Activated CD4-positive, alpha-beta T cell treated with anti-CD3 and anti-CD28 coated beads for 24 hours (primary cell): Measurements from ENCODE around the gene CATSPERZ.

Source experiments
- DNase-seq, 2 donors: peaks; one replicate each; pipeline ENCODE4 v3.0.0-alpha.2; 2020; ENCODE audit warnings: low read depth in 2 of 2

Gene CATSPERZ

GRCh38 chr11:64285885-64286800 is 14.0 kb upstream of the CATSPERZ start:
- DNase-seq, result no peak

DNA sequence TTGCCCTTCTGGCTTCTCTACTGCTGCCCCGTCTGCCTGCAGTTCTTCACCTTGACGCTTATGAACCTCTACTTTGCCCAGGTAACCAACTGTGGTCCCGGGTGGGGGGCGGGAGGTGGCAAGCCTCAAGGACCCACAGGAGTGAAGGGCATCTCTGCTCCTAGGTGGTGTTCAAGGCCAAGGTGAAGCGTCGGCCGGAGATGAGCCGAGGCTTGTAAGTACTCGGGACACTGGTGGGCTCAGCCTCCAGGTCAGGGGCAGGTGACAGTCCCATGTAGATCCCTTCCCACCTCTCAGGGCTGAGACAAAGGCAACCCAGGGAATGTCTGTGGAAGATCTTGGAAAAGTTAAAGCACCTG is 13.4 kb upstream of the CATSPERZ start:
- DNase-seq, result no peak

DNA sequence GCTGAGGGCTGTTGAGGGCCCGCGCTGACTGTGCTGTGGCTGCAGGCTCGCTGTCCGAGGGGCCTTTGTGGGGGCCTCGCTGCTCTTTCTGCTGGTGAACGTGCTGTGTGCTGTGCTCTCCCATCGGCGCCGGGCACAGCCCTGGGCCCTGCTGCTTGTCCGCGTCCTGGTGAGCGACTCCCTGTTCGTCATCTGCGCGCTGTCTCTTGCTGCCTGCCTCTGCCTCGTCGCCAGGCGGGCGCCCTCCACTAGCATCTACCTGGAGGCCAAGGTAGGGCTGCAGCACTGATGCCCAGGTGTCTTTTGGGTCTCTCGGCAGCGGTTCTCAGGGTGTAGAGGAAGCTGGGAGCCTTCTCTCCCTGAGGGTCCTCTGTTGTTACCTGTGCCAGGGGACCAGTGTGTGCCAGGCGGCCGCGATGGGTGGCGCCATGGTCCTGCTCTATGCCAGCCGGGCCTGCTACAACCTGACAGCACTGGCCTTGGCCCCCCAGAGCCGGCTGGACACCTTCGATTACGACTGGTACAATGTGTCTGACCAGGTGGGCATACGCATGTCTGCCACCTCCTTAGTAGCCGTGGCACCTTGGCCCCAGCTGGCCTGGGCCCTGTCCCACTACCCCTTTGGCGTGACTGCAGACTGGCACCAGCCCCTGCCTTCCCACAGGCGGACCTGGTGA is 12.3 kb upstream of the CATSPERZ start:
- DNase-seq, result no peak

- no peak for DNase-seq
Observed at GRCh38 chr11:64288353-64288750, 11.8 kb upstream of the CATSPERZ start.

DNA sequence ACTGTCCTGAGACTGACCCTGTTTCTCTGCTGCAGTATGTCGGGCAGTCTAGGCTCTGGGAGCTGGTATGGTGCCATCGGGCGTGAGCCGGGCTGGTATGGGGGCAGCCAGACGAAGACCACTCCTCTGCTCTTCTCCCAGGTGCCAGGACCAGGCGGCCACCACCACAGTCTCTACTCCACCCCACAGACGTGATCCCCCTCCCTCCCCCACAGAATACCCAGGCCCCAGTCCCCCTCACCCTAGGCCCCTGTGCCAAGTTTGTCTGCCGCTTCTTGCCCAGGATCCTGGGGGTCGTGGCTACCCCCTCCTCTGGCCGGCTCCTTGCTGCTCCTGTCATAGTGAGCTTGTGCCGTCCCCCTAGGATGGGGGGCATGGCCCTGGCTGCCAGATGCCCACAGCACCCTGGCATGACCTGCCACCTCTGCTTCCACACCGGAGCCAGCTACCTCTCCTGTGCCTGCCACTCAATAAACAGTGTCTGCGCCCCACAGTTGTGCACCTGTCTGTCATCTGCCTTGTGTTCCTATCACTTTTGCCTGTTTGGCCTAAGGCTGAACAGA is 11.1 kb upstream of the CATSPERZ start:
- DNase-seq, result no peak

DNA sequence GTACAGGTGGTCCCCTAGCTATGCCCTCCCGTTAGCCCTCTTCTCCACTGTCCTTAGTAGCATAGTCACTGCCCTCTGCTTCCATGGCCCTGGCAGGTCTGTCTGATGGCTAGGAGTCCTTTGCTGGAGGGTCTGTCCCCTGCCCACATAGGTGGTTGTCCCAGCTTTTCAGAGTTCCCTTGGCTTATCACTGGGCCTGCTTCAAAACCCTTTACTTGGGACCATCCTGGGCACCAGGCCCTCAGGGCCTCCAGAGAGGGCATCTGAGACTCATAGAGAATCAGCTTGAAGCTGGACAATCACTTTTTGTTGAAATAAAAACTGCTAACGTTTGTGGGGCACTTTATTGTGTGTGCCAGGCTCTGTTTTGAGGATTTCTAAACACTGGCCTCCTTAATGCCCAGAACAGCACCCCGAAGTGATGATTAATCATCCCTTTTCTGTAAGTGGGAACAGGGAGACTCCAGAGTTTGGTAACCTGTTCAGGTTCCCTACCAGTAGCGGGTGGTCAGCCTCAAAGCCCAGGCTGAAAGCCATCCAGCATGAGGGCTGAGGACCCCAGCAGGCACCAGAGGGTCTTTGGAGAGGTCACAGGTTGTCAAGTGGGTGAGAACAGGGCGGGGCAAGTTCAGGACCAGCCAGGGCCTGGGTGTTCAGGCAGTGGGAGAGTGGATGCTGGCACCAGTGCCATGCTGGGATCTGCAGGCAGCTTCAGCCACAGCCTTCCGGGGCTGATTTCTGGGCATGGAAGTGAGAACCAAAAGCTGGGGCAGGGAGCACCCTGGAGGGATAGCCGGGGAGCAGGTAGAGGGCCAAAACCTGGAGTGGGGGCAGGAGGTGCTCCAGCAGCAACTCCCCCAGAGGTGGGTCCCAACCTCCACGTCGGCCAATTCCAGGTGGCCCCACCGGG is 9.6 kb upstream of the CATSPERZ start:
- no peak for DNase-seq

GRCh38 chr11:64291262-64291751 is 8.9 kb upstream of the CATSPERZ start, which contains the start of gene KCNK4:
Gene KCNK4 (plus strand): TSS chr11:64291302. CDS start chr11:64293019, 1,717 bp downstream.
- no peak for DNase-seq

- DNase-seq, result no peak
Observed at GRCh38 chr11:64291752-64292459, 8.3 kb upstream of the CATSPERZ start.

DNA sequence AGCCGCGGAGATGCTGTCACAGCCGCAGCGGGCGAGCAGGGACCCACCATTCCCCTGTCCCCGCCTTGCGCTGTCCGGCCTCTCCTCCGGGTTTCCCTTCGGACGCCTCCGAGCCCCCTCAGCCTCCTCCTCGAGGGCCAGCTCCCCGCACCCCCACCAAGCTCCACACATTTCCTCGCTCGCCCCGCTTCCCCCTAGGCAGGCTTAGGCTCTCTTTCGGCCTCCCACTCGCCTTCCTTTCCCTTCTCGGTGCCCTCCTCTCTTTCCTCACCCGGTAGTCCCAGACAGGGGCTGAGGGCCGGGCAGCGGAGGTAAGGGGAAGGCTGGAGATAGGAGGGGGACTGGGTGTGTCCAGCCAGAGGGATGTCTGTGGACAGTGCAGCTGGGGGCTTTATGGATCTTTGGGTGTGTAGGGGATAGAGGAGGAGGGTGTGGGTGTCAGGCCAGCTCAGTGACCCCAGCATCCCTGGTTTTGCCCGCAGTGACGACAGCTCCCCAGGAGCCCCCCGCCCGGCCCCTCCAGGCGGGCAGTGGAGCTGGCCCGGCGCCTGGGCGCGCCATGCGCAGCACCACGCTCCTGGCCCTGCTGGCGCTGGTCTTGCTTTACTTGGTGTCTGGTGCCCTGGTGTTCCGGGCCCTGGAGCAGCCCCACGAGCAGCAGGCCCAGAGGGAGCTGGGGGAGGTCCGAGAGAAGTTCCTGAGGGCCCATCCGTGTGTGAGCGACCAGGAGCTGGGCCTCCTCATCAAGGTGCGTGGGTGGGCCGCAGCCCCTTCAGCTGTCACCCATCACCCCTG is 7.5 kb upstream of the CATSPERZ start:
- no peak for DNase-seq

- DNase-seq, result no peak
Observed at GRCh38 chr11:64294774-64295173, 5.4 kb upstream of the CATSPERZ start.

- no peak for DNase-seq
Observed at GRCh38 chr11:64295760-64296159, 4.4 kb upstream of the CATSPERZ start.

- no peak for DNase-seq
Observed at GRCh38 chr11:64296236-64296635, 3.9 kb upstream of the CATSPERZ start.

- no peak for DNase-seq
Observed at GRCh38 chr11:64296830-64297698, 3.1 kb upstream of the CATSPERZ start.

DNA sequence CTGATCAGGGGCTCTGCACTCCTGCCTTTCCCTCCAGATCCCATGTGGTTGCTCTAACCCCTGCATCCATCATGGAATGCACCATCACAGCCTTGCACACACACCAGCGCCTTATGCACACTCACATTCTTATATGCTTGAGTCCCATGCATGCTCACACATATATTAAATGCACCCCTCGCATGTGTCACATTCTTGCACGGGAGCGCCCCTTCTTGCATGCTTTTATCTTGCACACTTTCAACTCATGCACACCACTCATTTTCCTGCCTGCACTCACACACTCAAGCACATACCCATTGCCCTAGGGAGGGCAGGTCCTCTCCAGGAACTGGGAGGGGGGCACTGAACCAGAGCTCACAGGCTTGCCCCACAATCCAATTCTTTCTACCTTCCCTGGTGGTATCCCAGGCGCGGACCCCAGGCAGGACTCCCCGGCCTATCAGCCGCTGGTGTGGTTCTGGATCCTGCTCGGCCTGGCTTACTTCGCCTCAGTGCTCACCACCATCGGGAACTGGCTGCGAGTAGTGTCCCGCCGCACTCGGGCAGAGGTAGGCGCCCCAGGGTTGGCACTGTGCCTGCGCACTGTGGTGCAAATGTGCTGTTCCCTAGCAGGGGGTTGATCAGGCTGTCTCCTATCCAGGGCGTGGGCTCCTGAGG is 2.3 kb upstream of the CATSPERZ start:
- DNase-seq, result no peak

- DNase-seq, result no peak
Observed at GRCh38 chr11:64298966-64299846, 952 bp upstream of the CATSPERZ start.

GRCh38 chr11:64303109-64304031 is 3.2 kb downstream of the CATSPERZ start:
- DNase-seq, result no peak

GRCh38 chr11:64304032-64304315 is 3.8 kb downstream of the CATSPERZ start:
- no peak for DNase-seq
